Measurements from ENCODE around the gene TGFA. TPM values are rescaled to one million over a fixed set of nuclear protein-coding genes. Genes with fewer than 3 reads are reported as not detected.

The TGFA gene
- total RNA-seq, 2 donors from 2014 or later: 2.0 to 3.2 TPM

GRCh38 chr2:70418514-70418913 lies 135.1 kb downstream of the TGFA start:
- no peak for DNase-seq
- no peak overlapping the region for H3K27ac Mint-ChIP-seq
- Histone ChIP-seq H3K27ac (ENCODE audit: low read depth, low read length) (no peak overlapping the region), H3K9me3 (ENCODE audit: control insufficient read depth, low read length) (no peaks in the 10 kb centered on the region), H3K4me3 (ENCODE audit: low read length) (no peak overlapping the region), H3K9ac (ENCODE audit: extremely low read depth, low read length, poor library complexity, severe bottlenecking) (no peak overlapping the region), H3K27me3 (ENCODE audit: control insufficient read depth, insufficient read depth, low read length, poor library complexity, severe bottlenecking) (no peaks in the 10 kb centered on the region), H3K4me1 (ENCODE audit: control insufficient read depth, insufficient read depth, low read length) (peaks cover 13% of the 10 kb centered on the region), H3K36me3 (ENCODE audit: control insufficient read depth, insufficient read depth, low read length) (no peaks in the 10 kb centered on the region)
- no peaks in the 10 kb centered on the region for H3K9me3 Mint-ChIP-seq
- TF ChIP-seq CTCF (conservative IDR thresholded peaks at IDR 0.05): no peak
- WGBS, 2 experiments (ENCODE audit: insufficient coverage in 1 of 2, insufficient read length in 1 of 2): 90 to 94% methylated on average over 12 of the region's 12 CpGs
- no peak overlapping the region for H3K4me3 Mint-ChIP-seq
- no peaks in the 10 kb centered on the region for H3K36me3 Mint-ChIP-seq (ENCODE audit: low read depth)
- H3K4me1 Mint-ChIP-seq: peaks cover 44% of the 10 kb centered on the region
- peaks cover 2% of the 10 kb centered on the region for H3K27me3 Mint-ChIP-seq (ENCODE audit: insufficient read depth)

GRCh38 chr2:70417011-70417410 lies 136.6 kb downstream of the TGFA start:
- no peak overlapping the region for H3K4me3 Mint-ChIP-seq
- H3K9me3 Mint-ChIP-seq: no peaks in the 10 kb centered on the region
- no peaks in the 10 kb centered on the region for H3K36me3 ChIP-seq (ENCODE audit: control insufficient read depth, insufficient read depth, low read length)
- H3K27ac Mint-ChIP-seq: no peak overlapping the region
- no peak overlapping the region for H3K27ac ChIP-seq (ENCODE audit: low read depth, low read length)
- no peaks in the 10 kb centered on the region for H3K36me3 Mint-ChIP-seq (ENCODE audit: low read depth)
- TF ChIP-seq CTCF (conservative IDR thresholded peaks at IDR 0.05): no peak
- H3K9me3 ChIP-seq (ENCODE audit: control insufficient read depth, low read length): no peaks in the 10 kb centered on the region
- no peak overlapping the region for H3K9ac ChIP-seq (ENCODE audit: extremely low read depth, low read length, poor library complexity, severe bottlenecking)
- H3K27me3 Mint-ChIP-seq (ENCODE audit: insufficient read depth): peaks cover 2% of the 10 kb centered on the region
- no peak for DNase-seq
- no peak overlapping the region for H3K4me3 ChIP-seq (ENCODE audit: low read length)
- WGBS, 2 experiments (ENCODE audit: insufficient coverage in 1 of 2, insufficient read length in 1 of 2): 100% methylated on average over 1 of the region's 1 CpG
- peaks cover 13% of the 10 kb centered on the region for H3K4me1 ChIP-seq (ENCODE audit: control insufficient read depth, insufficient read depth, low read length)
- peaks cover 47% of the 10 kb centered on the region for H3K4me1 Mint-ChIP-seq
- H3K27me3 ChIP-seq (ENCODE audit: control insufficient read depth, insufficient read depth, low read length, poor library complexity, severe bottlenecking): no peaks in the 10 kb centered on the region

- no peak overlapping the region for H3K27ac ChIP-seq (ENCODE audit: low read depth, low read length)
- H3K4me3 ChIP-seq (ENCODE audit: low read length): no peak overlapping the region
- H3K27ac Mint-ChIP-seq: no peak overlapping the region
- 90 to 93% methylated on average over 7 of the region's 7 CpGs for WGBS, 2 experiments (ENCODE audit: insufficient coverage in 1 of 2, insufficient read length in 1 of 2)
- H3K9ac ChIP-seq (ENCODE audit: extremely low read depth, low read length, poor library complexity, severe bottlenecking): no peak overlapping the region
- no peaks in the 10 kb centered on the region for H3K9me3 Mint-ChIP-seq
- H3K27me3 Mint-ChIP-seq (ENCODE audit: insufficient read depth): peaks cover 20% of the 10 kb centered on the region
- peaks cover 7% of the 10 kb centered on the region for H3K4me1 ChIP-seq (ENCODE audit: control insufficient read depth, insufficient read depth, low read length)
- H3K36me3 Mint-ChIP-seq (ENCODE audit: low read depth): no peaks in the 10 kb centered on the region
- H3K4me3 Mint-ChIP-seq: no peak overlapping the region
- peaks cover 6% of the 10 kb centered on the region for H3K27me3 ChIP-seq (ENCODE audit: control insufficient read depth, insufficient read depth, low read length, poor library complexity, severe bottlenecking)
- no peaks in the 10 kb centered on the region for H3K9me3 ChIP-seq (ENCODE audit: control insufficient read depth, low read length)
- H3K4me1 Mint-ChIP-seq: peaks cover 34% of the 10 kb centered on the region
- no peak for TF ChIP-seq CTCF (conservative IDR thresholded peaks at IDR 0.05)
- DNase-seq: no peak
- H3K36me3 ChIP-seq (ENCODE audit: control insufficient read depth, insufficient read depth, low read length): no peaks in the 10 kb centered on the region
These were observed 141.1 kb downstream of the TGFA start for GRCh38 chr2:70412294-70413070.
